GM13976 (cell line): ENCODE data around the gene ZC3H15.
"Not testable (repeated sequence)": the region's sequence is repeated elsewhere in the genome, so short reads cannot be mapped to it uniquely, and the experiment has no call there.

Experiments used
- DNase-seq: peaks from one replicate; pipeline ENCODE4 v3.0.0; 2012; ENCODE audit warnings: low spot score
- CTCF ChIP-seq: IDR thresholded peaks from 2 replicates; pipeline ENCODE4 v1.5.1; 2012; ENCODE audit warnings: borderline replicate concordance, mild to moderate bottlenecking; ENCODE audit not compliant: insufficient read depth; ENCODE audit errors: extremely low read depth, missing control alignments, control extremely low read depth
- in situ Hi-C: fragments of 300-500 bp; cut with MboI; formaldehyde crosslinking; loops from one replicate; pipeline ENCODE4 v1.12.0; 2022; ENCODE audit warnings: low sequenced_read_pairs, mixed read lengths, inconsistent platforms; ENCODE audit not compliant: unreplicated experiment

Gene ZC3H15

GRCh38 chr2:186467421-186467820 lies 18.6 kb upstream of the ZC3H15 start:
- in situ Hi-C loops: loop anchor here (25.0 kb wide), 2 partner anchors 505 to 705 kb away; no protein-coding TSS in a partner anchor
- TF ChIP-seq CTCF: no peak
- no peak for DNase-seq

GRCh38 chr2:186472722-186473493 lies 13.2 kb upstream of the ZC3H15 start:
- in situ Hi-C loops: loop anchor here (25.0 kb wide), 2 partner anchors 511 to 711 kb away; no protein-coding TSS in a partner anchor

GRCh38 chr2:186474239-186474638 lies 11.8 kb upstream of the ZC3H15 start:
- in situ Hi-C loops: loop anchor here (25.0 kb wide), 2 partner anchors 512 to 712 kb away; no protein-coding TSS in a partner anchor
- not testable (repeated sequence) for DNase-seq

More at GRCh38 chr2:186472722-186473493, 13.2 kb upstream of the ZC3H15 start:
- not testable (repeated sequence) for DNase-seq

- no peak for DNase-seq
- in situ Hi-C loops: no loop called here
- TF ChIP-seq CTCF: no peak
Observed at GRCh38 chr2:186477790-186478189, 8.3 kb upstream of the ZC3H15 start.

- no peak for TF ChIP-seq CTCF
- DNase-seq: no peak
- in situ Hi-C loops: no loop called here
Observed at GRCh38 chr2:186480991-186481390, 5.1 kb upstream of the ZC3H15 start.

- no peak for TF ChIP-seq CTCF
- no peak for DNase-seq
- in situ Hi-C loops: no loop called here
Observed at GRCh38 chr2:186484062-186484735, 1.9 kb upstream of the ZC3H15 start.

- DNase-seq: no peak
- no peak for TF ChIP-seq CTCF
- in situ Hi-C loops: no loop called here
Observed at GRCh38 chr2:186485576-186485870, 537 bp upstream of the ZC3H15 start.
